NB4 (cell line): ENCODE measurements around the gene PELI2.

Source experiments
- POLR2A ChIP-seq: IDR thresholded peaks from 2 replicates; pipeline ENCODE4 v1.6.1; 2011; ENCODE audit warnings: mild to moderate bottlenecking; ENCODE audit not compliant: insufficient read length; ENCODE audit errors: extremely low read depth
- TF ChIP-seq, protein P1 (sequence below): IDR thresholded peaks from one replicate; pipeline ENCODE4 v1.5.1; 2012; ENCODE audit warnings: low read depth, low read length

DNA sequence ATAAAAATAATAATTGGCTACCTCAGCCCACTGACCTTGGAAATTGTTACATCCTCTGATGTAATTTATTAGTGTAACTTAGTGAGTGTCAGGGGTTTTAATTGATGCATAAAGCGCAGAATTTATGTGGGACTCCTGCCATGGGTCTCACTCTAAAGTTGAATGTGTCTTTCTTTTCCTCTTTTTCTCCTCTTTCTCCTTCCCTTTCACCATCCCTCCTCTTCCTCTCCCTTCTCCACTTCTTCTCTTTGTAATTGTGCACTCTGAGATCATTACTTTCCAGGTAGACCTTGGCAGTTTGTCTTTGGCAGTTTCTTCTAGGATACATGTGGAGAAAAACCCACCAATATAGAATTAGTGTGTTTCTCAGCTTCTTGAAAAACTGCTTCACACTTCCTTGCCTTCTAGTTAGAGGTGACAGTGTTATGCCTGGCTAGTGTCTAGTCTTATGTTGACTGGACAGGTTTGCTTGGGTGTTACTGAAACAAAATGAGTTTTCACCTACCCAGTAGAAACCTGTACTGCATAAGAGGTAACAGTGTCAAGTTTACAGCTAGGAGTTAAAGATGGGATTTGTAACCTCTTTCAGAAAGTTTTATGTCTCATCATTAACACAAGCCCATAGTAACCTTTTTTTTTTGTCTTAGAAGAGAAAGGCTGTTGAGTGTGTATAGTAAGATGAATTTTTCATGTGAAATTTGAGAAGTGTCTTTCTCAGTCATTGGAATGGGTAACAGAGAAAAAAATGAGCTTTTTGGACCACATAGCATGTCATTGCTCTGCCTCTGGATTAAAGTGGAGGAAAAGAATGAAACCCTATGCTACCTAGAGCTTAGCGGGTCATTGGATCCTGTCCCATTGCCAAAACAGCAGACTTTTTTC lies 18.6 kb downstream of the PELI2 start:
- TF ChIP-seq, protein P1, sequence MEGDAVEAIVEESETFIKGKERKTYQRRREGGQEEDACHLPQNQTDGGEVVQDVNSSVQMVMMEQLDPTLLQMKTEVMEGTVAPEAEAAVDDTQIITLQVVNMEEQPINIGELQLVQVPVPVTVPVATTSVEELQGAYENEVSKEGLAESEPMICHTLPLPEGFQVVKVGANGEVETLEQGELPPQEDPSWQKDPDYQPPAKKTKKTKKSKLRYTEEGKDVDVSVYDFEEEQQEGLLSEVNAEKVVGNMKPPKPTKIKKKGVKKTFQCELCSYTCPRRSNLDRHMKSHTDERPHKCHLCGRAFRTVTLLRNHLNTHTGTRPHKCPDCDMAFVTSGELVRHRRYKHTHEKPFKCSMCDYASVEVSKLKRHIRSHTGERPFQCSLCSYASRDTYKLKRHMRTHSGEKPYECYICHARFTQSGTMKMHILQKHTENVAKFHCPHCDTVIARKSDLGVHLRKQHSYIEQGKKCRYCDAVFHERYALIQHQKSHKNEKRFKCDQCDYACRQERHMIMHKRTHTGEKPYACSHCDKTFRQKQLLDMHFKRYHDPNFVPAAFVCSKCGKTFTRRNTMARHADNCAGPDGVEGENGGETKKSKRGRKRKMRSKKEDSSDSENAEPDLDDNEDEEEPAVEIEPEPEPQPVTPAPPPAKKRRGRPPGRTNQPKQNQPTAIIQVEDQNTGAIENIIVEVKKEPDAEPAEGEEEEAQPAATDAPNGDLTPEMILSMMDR: no peak
- no peak for TF ChIP-seq POLR2A
